H1 (cell line): ENCODE measurements around the gene IL13RA1. TPM values are rescaled to one million over a fixed set of nuclear protein-coding genes. Genes with fewer than 3 reads are reported as not detected.

ENCODE experiments used
- ATF2 ChIP-seq: IDR thresholded peaks from 2 replicates; pipeline ENCODE4 v1.6.1; 2012; ENCODE audit warnings: low read length, inconsistent platforms
- BACH1 ChIP-seq: IDR thresholded peaks from 2 replicates; pipeline ENCODE4 v1.6.1; 2012; ENCODE audit warnings: low read length, improper control_type of control experiment
- FOSL1 ChIP-seq: IDR thresholded peaks from 2 replicates; pipeline ENCODE4 v1.6.1; 2011; ENCODE audit warnings: mild to moderate bottlenecking, low read depth, low read length, moderate library complexity; ENCODE audit not compliant: insufficient read depth
- JUN ChIP-seq: IDR thresholded peaks from 2 replicates; pipeline ENCODE4 v1.6.1; 2011; ENCODE audit warnings: low read depth, mild to moderate bottlenecking, improper control_type of control experiment, low read length
- RFX5 ChIP-seq: IDR thresholded peaks from 2 replicates; pipeline ENCODE4 v1.6.1; 2011; ENCODE audit warnings: low read depth, low read length, improper control_type of control experiment, borderline replicate concordance
- SAP30 ChIP-seq: fragments of 300-600 bp; sonication (generic); IDR thresholded peaks from 2 replicates; pipeline ENCODE4 v1.7.1; 2012; ENCODE audit warnings: low read length, moderate library complexity, mild to moderate bottlenecking, inconsistent platforms; ENCODE audit not compliant: insufficient read depth, insufficient replicate concordance
- SIX5 ChIP-seq: IDR thresholded peaks from 2 replicates; pipeline ENCODE4 v1.6.1; 2011; ENCODE audit warnings: mild to moderate bottlenecking, low read depth, low read length
- TCF12 ChIP-seq: IDR thresholded peaks from 2 replicates; pipeline ENCODE4 v1.6.1; 2011; ENCODE audit warnings: low read depth, mild to moderate bottlenecking, low read length
- polyA plus RNA-seq, 7 experiments: library from polyadenylated mRNA; depleted of rRNA in 3 of 7; stranded (reverse) in 5 of 7; unstranded in 2 of 7; fragments of >200 nt in 5 of 7; fragments of 200-250 nt in 2 of 7; gene quantifications; 1 replicate in 5 of 7; 2 replicates in 1 of 7; 4 replicates in 1 of 7; pipeline versions ENCODE4 v1.2.1 to v1.2.3, GENCODE V29; 2011 to 2013; ENCODE audit warnings: missing spikeins in 2 of 7, mixed read lengths in 2 of 7
- total RNA-seq: library from RNA; stranded (reverse); fragmentation: NEBNext Ultra II Directional; extraction: Animal tissue kit (Norgen Biotek cat#: 25700); gene quantifications from 2 replicates; pipeline ENCODE4 v1.2.1, GENCODE V29; 2021

Gene IL13RA1
- total and polyA plus RNA-seq, 2 of the 8 experiments (the other 6 are each of a cell fraction or from before 2014, with no cell fraction given) = 3.3 to 9.4 TPM

GRCh38 chrX:118780911-118781310, 53.5 kb downstream of the IL13RA1 start (continued):
- TF ChIP-seq SAP30 (no peak), TCF12 (no peak), RFX5 (no peak), FOSL1 (no peak), SIX5 (no peak), JUN (no peak), ATF2 (no peak), BACH1 (no peak)
